Stimulated activated CD4-positive, alpha-beta T cell treated with anti-CD3 and anti-CD28 coated beads, Interleukin-2, amount 100 ng/mL, for 4 hours (primary cell): Measurements from ENCODE around the gene RARRES2.

Experiments
- DNase-seq: peaks from one replicate; pipeline ENCODE4 v3.0.0-alpha.2; 2020; ENCODE audit warnings: low read depth

The RARRES2 gene

GRCh38 chr7:150337659-150338081 lies 3.8 kb downstream of the RARRES2 start:
- no peak for DNase-seq

DNA sequence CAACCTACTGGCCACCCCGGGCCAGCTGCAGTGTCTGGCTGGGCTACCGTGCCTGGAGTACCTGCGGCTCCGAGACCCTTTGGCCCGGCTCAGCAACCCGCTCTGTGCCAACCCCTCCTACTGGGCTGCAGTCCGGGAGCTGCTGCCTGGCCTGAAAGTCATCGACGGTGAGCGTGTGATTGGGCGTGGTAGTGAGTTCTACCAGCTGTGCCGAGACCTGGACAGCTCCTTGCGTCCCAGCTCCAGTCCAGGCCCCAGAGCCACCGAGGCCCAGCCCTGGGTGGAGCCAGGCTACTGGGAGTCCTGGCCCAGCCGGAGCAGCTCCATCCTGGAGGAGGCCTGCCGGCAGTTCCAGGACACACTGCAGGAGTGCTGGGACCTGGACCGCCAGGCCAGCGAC lies 4.2 kb downstream of the RARRES2 start:
- DNase-seq: no peak

DNA sequence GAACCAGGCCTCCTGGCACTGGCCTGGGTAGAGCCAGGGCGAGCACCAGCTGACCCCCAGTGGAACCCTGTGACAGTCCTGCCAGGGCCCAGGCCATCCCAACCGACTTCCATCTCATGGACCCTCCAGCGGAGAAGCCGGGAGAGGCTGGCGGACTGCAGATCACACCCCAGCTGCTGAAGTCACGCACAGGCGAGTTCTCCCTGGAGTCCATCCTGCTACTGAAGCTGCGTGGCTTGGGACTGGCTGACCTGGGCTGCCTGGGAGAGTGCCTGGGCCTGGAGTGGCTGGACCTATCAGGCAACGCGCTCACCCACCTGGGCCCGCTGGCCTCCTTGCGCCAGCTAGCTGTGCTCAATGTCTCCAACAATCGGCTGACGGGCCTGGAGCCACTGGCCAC lies 4.7 kb downstream of the RARRES2 start:
- DNase-seq: no peak

- no peak for DNase-seq
Measured at GRCh38 chr7:150335774-150336112, 5.7 kb downstream of the RARRES2 start.

DNA sequence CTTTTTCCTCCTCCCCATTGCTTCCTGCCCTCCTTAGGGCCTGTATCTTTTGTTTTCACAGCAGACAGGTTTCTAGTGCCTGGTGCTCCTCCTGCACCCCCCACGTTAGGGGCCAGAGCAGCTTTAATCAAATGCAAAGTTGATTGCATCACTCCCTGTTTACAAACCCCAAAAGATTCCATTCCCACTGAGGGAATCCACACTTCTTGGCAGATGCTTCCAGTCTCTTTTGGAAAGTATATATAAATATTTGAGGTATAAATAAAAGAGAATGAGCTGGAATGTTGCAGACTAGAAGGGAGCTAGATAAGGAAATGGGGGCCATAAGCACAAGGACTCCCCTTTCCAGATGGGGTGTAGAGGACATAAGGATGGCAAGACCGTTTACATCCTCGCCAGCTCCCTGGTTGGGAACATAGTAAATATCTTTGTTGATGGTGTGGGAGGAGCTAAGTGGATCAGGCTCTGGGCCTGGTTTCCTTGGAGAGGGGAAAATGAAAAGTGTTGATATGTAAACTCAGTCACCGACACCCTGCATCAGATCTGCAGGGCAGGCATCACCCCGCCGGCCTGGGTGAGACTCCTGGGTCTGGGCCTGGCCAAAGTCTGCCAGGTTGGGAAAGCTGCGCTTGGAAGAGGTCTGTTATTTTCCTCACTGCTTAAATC lies 6.2 kb downstream of the RARRES2 start:
- no peak for DNase-seq

GRCh38 chr7:150334108-150334507 lies 7.3 kb downstream of the RARRES2 start:
- no peak for DNase-seq

DNA sequence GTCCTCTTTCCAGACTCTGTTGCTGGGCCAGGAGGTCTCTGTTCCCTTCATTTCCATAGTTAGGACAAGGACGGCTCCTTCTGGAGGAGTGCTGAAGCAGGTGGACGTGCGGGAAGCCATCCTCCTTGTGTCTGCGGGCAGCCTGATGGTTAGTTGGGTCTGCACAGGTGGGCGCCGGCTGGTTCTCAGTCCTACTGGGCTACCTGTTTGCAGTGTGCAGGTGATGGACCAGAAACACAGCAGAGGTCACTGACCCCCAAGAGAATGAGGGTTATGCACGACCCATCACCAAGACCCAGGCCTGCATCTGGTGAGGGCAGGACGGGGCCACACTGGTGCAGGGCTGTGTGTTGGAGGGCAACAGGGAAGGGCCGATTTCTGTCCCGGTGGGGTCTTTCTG lies 7.8 kb downstream of the RARRES2 start:
- no peak for DNase-seq

DNA sequence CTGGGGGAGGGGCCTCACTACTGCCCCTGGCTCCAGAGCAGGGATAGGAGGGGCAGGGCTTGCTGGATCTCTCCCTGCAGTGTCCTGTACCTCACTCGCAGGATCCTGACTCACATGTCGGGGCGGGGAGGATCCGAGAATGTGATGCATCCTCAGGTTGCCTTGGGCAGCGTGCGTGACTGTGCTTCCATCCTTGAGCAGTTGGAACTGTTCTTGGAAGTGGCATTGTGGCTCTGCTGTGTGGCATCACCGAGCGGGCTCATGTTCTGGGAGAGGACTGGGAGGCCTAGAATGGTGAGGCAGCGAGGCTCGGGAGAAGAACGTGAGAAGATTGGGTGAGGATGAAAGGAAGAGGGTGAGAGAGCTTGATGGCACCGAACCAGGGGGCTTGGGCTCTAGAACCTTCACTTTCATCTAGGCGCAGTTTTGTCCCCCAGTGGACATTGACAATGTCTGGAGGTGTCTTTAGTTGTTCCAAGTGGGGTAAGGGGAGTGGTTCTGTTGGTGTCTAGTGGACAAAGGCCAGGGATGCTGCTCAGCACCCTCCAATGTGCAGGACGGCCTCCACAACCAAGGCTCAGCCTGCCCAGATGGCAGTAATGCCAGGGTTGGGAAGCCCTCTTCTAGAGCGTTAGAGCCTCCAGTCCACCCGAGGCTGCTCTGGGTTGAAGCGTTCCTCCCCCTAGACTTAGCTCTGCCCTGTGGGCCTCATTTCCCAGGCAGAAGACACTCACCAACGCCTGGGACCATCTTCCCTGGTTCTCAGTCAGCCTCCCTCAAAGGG lies 8.4 kb downstream of the RARRES2 start:
- no peak for DNase-seq

DNA sequence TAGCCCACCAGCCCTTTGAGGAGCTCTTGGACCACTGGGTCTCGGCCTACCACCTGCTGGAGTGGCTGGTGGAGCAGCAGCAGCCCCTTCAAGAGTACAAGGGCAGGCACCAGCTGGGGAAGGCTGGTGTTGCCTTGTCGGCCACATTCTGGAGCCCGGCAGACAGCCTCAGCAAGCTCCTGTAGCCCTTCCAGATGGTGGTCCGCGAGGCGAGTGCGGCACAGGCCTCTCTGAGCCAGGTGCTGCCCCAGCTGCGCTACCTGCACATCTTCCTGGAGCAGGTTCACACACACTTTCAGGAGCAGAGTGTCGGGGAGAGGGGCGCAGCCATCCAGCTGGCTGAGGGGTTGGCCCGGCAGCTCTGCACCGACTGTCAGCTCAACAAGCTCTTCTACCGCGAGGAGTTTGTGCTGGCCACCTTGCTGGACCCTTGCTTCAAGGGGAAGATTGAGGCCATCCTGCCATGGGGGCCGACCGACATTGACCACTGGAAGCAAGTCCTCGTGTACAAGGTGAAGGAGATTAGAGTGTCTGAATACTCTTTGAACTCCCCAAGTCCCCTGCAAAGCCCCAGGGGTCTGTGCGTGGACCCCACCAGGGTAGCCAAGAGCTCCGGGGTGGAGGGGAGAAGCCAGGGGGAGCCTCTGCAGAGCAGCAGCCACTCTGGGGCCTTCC lies 11.1 kb downstream of the RARRES2 start:
- DNase-seq: no peak

DNA sequence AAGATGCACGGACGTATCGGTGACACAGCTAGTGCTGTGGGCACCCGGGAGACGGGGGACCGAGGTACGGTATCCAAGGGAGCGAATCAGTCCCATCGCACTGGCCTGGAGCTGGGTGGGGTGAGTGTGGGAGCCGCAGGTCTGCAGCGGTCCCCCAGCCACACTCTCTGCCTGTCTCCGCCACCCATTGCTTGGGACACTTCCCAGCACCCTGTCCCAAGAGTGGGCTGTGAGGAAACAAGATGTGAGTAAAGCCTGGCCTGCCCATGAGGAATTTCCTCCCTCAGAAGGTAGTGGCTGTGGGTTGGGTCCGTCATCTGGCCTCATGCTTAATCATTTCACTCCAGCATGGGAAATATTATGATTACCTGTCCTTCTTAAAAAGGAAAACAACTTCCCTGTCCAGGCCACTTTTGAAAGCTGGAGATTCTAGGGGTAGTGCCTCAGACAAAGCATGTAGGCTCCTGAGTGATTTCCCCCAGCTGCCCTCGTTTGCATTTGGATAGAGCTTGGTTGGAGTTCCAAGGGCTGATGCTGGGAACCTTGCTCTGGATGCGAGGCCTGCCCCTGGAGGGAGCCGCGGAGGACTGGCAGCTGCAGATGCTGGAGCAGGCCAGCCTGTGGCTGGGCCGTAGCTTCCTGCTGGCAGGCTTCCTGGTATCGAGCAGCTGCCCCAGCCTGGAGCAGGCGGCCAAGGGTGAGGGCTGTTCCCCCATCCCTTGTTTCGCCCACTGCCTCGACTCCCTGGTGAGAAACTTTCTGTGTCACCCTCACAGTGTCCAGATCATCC lies 11.9 kb downstream of the RARRES2 start:
- no peak for DNase-seq

- DNase-seq: no peak
Measured at GRCh38 chr7:150327308-150327707, 14.1 kb downstream of the RARRES2 start.

GRCh38 chr7:150326657-150327268 lies 14.7 kb downstream of the RARRES2 start:
- DNase-seq: no peak

DNA sequence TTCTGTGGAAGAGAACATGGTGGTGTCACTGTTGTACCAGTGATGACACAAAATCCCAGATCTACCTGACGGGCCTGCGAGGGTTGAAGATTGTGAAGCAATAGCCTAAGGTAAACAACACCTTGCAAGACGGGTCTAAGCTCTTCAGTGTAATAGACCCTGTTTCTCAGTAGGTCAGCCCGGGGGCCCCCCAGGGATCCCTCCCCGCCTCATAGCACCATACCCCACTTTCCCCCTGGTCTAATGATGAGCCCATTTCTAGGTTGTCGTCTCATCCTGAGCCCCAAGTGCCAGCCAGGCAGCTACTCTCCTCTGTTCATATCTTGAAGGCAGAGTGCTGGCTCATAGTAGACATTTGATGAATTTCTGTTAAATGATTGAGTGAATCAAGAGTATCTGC lies 15.5 kb downstream of the RARRES2 start:
- DNase-seq: no peak

DNA sequence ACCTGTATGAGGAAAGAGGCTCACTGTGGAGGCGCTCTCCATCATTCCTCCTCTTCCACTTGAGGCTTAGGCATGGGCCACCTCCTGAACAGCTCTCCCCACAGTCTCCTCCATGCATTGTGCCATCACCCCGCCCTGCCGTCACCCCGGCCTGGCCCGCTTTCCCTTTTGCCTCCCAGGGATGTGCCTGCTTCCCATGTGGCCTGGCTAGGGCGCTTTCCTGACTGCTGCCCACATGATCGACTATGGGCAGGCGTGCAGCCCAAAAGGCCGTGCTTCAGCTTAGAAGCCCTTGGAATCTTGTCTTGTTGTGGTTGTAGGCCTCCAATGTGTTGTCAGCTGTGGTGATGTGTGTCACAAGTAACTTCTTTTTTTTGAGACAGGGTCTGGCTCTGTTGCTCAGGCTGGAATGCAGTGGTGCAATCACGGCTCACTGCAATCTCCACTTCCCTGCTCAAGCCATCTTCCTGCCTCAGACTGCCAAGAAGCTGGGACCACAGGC lies 16.3 kb downstream of the RARRES2 start:
- no peak for DNase-seq

GRCh38 chr7:150324373-150324961 lies 17.0 kb downstream of the RARRES2 start:
- no peak for DNase-seq

DNA sequence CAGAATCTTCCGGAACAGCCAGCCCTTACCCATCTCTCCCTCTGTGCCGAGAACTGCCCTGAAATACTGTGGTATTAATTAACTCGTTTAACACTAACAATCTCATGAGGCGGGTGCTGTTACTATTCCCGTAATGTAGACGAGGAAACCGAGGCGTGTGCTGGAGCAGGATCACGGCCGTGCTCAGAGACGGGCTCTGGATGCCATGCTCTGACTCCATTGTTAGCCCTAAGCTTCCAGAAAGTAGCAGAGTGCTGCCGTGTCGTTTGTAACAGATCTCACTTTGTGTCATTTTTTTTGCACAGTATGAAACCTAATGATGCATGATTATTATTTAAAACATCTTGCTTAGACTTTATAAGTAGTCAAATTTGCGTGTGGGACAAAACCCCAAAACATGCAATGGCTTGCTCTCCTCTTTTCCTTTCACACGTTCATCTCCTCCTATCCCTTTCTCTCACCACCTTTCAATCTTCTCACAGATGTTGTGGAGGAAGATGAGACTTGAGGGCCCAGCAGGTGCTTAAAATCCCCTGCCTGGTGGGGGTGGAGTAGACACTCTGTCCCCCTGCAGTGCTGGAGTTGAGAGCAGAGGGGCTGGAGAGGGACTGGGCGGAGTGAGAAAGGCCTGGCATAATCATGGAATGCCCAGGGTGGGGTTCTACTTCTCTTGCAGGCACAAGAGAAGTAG lies 17.6 kb downstream of the RARRES2 start:
- DNase-seq: no peak

GRCh38 chr7:150322833-150323681 lies 18.4 kb downstream of the RARRES2 start, which contains the start of the genes ACTR3C and LRRC61:
Gene ACTR3C, minus strand, starts transcription at chr7:150323545. Its CDS starts 28,249 bp downstream, at chr7:150295296.
Gene LRRC61, plus strand, starts transcription at chr7:150323355. Its CDS starts 13,507 bp downstream, at chr7:150336862.
- peak; percentile 46 for DNase-seq

DNA sequence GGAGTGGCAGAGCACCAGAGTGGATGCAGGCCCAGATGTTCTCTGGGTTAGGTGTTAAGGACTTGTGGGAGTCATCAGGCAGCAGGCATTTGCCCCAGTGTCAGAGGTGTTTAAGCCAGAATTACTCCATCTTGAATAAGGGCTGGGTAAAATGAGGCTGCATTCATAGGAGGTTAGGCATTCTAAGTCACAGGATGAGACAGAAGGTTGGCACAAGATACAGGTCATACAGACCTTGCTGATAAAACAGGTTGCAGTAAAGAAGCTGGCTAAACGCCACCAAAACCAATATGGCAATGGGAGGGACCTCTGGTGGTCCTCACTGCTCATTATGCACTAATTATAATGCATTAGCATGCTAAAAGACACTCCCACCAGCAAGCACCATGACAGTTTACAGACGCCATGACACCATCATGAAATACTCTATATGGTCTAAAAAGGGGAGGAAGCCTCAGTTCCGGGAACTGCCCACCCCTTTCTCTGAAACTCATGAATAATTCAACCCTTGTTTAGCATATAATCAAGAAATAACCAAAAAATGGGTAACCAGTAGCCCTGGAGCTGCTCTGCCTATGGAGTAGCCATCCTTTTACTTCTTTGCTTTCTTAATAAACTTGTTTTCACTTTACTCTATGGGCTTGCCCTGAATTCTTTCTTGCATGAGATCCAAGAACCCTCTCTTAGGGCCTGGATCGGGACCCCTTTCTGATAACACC lies 19.2 kb downstream of the RARRES2 start:
- peak; percentile 61 for DNase-seq

GRCh38 chr7:150321788-150322113 lies 19.7 kb downstream of the RARRES2 start:
- DNase-seq: no peak
